Fibroblast of skin of left quadriceps (primary cell): ENCODE measurements around the gene OR51B6.
"Not testable (repeated sequence)": the region's sequence is repeated elsewhere in the genome, so short reads cannot be mapped to it uniquely, and the experiment has no call there.

Experiments used
- DNase-seq, 2 experiments: peaks; one replicate each; pipeline ENCODE4 v3.0.0-alpha.2; 2013; ENCODE audit warnings: low read depth in 2 of 2

The OR51B6 gene, protein sequence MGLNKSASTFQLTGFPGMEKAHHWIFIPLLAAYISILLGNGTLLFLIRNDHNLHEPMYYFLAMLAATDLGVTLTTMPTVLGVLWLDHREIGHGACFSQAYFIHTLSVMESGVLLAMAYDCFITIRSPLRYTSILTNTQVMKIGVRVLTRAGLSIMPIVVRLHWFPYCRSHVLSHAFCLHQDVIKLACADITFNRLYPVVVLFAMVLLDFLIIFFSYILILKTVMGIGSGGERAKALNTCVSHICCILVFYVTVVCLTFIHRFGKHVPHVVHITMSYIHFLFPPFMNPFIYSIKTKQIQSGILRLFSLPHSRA

DNA sequence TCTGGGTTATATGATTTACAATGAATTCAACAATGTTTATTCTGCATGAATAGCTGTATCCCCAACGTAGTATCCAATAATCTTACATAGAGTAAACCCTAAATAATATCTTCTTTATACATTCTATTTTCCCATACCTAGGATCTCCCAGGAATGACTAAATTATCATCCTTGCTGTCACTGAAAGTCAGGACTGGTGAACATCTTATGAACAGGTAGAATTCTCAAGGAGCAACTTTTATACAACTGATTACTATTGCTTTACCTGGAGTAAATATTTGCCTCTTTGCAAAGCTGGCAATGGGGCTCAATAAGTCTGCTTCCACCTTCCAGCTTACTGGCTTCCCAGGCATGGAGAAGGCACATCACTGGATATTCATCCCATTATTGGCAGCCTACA lies at the start of gene OR51B6:
Gene OR51B6, plus strand, starts transcription at position 301 of the 400 bp plus-strand sequence. Its CDS starts 0 bp downstream, at position 301.
- DNase-seq: no peak

GRCh38 chr11:5301846-5302245 lies 49.5 kb upstream of the OR51B6 start, which contains the start of gene OR51B4:
Gene OR51B4, minus strand, starts transcription at chr11:5301946. Its CDS starts 0 bp downstream, at chr11:5301946.
- no peak for DNase-seq

DNA sequence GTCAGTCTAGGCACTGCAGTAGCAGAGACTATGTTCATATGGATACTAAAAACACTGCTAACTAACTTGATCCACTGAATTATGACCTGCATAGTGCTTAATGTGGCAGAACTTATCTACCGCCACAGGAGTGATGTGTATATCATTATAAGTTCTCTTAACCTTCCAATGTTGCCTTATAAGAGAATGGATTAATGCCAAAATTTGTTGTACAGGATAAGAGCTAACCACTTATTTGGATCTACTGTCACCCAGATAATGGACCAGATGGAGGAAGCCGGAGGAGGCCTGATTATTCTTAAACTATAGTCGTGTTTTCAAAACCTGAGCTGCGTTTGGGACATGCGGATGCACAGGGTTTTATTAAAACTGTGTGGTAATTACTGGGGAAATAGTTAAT lies 47.7 kb upstream of the OR51B6 start:
- no peak for DNase-seq

GRCh38 chr11:5304046-5304445 lies 47.3 kb upstream of the OR51B6 start:
- DNase-seq: no peak

- no peak for DNase-seq
These were observed 43.9 kb upstream of the OR51B6 start for GRCh38 chr11:5307256-5308019.

DNA sequence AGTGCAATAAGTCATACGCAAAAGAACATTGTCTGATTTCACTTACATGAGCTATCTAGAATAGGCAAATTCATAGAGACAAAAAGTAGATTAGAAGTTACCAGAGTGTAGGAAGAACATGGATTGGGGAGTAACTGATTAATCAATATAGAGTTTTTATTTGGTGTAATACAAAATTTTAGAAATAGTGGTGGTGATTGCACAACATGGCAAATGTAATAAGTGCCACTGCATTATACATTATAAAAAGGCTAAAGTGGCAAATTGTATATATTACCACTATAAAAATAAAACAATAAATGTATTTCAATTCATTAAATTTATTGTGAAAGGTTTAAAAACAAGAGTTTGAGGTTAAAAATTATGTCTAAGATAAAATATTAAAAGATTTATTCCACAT lies 40.9 kb upstream of the OR51B6 start:
- no peak for DNase-seq

DNA sequence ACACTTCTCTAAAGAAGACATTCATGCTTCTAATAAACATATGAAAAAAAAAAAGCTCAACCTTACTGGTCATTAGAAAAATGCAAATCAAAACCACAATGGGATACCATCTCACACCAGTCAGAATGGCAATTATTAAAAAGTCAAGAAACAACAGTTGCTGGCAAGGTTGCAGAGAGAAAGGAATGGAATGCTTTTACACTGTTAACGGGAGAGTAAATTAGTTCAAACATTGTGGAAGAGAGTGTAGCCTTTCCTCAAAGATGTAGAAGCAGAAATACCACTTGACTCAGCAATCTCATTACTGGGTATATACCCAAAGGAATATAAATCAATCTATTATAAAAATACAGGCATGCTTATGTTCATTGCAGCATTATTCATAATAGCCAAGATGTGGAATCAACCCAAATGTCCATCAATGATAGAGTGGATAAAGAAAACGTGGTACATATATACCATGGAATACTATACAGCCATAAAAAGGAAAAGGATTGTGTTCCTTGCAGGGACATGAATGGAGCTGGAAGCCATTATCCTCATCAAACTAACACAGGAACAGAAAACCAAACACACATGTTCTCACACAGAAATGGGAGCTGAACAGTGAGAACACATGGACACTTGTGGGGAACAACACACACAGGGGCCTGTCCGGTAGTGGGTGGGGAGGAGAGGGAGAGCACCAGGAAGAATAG lies 37.8 kb upstream of the OR51B6 start:
- DNase-seq: not testable (repeated sequence)

- no peak for DNase-seq
These were observed 34.0 kb upstream of the OR51B6 start for GRCh38 chr11:5317292-5317691.

DNA sequence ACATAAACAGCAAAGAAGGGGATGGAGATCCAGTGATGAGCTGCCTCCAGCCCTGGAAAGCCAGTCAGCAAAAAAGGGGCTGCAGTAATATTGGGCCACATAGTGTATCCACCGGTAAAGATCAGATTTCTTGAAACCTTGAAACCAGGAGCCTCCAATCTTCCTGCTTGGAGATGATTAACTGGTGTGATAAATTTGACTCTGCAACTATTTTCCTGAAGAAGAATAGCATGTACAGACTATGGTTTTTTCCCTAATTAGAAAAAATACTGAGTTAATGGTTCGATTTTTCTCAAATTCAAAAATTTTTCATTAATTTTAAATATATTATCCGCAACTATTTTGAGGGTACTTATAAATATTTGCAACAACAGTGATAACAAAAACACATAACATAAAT lies 27.1 kb upstream of the OR51B6 start, which contains the start of gene OR51B2:
Gene OR51B2, minus strand, starts transcription at position 101 of the 400 bp plus-strand sequence. Its CDS starts 0 bp downstream, at position 101.
- no peak for DNase-seq

- DNase-seq: no peak
These were observed 16.1 kb upstream of the OR51B6 start for GRCh38 chr11:5335170-5335569.

DNA sequence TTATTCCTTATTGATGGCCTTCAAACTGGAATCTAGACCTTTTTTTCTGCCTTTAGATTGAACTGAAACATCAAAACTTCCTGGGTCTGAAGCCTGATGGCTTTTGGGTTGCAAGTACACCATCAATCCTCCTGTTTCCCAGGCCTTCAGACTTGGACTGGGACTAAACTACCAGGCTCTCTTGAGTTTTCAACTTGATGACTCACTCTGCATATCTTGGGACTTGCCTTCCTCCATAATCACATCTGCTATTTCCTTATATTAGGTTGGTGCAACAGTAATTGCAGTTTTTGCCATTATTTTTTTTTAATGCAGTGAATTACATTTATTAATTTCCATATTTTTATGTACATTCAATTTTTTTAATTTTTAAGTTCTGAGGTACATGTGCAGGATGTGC lies 15.0 kb upstream of the OR51B6 start:
- DNase-seq: no peak

DNA sequence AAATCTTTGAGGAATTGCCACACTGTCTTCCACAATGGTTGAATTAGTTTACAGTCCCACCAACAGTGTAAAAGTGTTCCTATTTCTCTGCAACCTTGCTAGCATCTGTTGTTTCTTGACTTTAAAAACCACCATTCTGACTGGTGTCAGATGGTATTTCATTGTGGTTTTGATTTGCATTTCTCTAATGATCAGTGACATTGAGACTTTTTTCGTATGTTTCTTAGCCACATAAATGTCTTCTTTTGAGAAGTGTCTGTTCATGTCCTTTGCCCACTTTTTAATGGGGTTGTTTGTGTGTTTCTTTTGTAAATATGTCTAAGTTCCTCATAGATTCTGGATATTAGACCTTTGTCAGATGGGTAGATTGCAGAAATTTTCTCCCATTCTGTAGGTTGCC lies 14.1 kb upstream of the OR51B6 start:
- not testable (repeated sequence) for DNase-seq

DNA sequence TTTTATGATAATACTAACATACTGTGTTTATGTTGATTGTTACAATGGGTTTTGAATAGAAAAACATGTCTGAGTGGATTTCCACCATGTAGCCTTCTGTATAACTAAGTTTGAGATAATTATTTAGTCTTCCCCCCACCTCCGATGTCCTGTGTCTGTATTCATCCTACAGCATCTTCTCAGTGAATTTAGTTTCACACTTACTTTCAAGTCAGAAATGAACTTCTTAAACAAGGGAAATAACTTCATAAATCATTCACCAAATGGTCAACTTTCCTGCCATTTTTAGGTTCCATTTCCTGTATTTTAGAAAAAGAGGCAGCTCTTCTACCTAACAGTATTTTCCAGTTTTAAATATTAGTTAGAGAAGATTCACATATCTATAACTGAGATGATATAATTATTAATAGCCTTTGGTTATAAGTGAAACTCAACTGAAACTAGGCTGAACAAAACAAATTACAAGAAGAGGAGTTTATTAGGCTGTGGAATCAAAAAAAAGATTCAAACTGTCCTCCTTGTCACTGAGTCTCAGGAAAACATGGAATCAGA lies 11.5 kb upstream of the OR51B6 start:
- no peak for DNase-seq

DNA sequence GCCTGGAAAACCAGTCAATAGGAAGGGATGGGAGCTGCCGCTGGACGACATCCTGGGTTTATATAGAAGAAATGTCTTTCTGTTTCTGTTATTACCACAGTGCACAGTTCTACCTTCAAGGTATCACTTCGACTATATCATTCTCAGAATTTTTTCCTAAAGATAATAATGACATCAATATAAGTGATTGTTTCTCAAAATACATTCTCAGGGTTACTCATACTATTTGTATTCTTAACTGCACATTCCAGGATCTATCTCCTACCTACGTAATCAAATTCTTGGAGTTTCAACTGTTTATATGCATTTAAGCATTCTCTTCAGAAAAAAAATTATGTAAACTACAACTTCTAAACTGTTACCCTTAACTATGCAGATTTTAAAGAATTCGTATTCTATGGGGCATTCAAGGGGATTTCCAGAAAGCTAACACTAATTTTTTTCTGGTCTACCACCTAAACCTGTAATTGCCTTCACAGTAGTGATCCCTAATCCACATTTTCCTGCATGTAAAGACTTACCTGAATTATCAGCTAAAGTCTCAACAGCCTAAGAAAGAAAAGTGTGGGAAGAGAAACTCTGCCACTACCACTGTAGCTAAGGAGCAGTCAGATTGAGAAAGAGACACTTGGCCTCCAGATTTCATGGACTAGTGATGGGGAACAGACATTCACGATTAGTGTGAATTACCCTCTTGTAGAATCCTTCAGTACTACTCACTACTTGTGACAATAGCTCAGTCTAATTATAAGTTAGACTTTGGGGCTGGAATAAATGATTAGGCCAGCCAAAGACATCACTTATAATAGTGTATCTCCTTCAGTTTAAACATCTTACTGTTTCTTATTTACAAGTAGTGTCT lies 7.6 kb upstream of the OR51B6 start, which contains the start of gene OR51B5:
Gene OR51B5, minus strand, starts transcription at position 51 of the 862 bp plus-strand sequence. Its CDS starts 0 bp downstream, at position 51.
- DNase-seq: no peak

GRCh38 chr11:5345831-5346230 lies 5.5 kb upstream of the OR51B6 start:
- DNase-seq: no peak

DNA sequence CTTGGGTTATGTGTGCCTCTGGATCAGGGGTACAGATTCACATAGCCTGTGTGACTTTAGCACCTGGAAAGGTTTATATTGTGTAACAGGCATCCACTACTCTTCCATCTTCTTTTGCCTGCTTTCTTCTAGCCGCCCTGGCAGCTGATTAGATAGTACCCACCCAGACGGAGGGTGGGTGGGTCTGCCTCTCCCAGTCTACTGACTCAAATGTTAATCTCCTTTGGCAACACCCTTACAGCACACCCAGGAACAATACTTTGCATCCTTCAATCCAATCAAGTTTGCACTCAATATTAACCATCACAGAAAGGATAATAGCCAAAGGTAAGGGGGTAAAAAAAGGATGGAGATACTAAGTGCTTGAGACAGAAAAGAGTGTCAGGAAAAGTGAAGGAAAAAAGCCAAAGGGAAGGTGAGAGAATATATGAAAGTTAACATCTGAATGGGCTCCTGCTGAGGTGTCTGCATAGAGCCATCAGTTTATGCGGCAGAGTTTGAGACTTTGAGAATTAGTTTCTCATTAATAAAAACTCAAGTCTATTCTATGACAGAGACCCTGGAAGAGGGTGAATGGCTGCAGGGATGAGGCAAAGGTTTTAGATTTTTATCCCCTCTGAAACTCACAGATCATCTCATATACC lies 2.6 kb upstream of the OR51B6 start:
- DNase-seq: no peak

DNA sequence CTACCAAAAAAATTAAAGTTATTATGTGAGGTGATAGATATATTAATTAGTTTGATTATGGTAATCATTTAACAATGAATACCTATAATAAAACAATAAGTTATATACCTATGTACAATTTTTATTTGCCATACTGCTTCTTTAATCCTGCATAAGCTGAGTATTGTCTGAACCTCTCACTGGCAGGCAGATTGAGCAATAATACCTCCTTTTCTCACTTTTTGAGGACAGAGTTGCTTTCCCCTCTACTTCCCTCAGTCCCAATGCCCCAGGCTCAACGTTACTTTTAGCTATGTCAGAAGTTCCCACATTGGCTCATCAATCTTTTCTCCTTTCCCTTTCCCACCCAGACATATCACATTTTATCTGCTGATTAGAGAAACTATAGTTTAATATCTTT lies 1.8 kb upstream of the OR51B6 start:
- no peak for DNase-seq

- not testable (repeated sequence) for DNase-seq
These were observed 4.7 kb downstream of the OR51B6 start for GRCh38 chr11:5356031-5356430.

GRCh38 chr11:5362017-5362625 lies 10.8 kb downstream of the OR51B6 start:
- no peak for DNase-seq

GRCh38 chr11:5363679-5364078 lies 12.4 kb downstream of the OR51B6 start:
- no peak for DNase-seq
